Measurements from ENCODE around the gene ZBTB20. TPM values are rescaled to one million over a fixed set of nuclear protein-coding genes. Genes with fewer than 3 reads are reported as not detected.

ZBTB20 gene
- total and polyA plus RNA-seq, 4 donors: 3.1 to 57.4 (median 29.3) TPM

DNA sequence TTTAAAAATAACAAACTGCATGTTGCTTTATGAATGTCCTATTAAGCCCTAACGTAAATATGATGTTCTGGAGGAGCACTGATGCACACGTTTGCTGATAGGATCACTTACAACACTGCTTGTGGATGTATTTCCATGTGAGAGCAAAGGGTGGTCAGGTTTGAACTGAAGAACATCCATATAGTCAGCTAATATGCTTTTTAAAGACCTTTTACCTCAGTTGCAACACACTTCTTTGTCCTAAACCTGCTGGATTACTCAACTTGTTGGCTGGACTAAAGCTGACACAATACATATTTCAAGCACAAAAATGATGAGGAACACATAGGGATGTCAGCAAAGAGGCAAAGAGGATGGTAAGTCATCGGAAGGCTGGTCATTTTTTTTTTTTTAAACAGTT is 666.6 kb downstream of the ZBTB20 start:
- Histone ChIP-seq H3K27ac (ENCODE audit: low read depth, low read length) (no peak overlapping the region), H3K4me3 (ENCODE audit: low read depth, low read length) (no peak overlapping the region), H3K36me3 (ENCODE audit: control insufficient read depth, insufficient read depth, low read length) (no peaks in the 10 kb centered on the region), H3K4me1 (ENCODE audit: control insufficient read depth, insufficient read depth, low read length) (no peaks in the 10 kb centered on the region), H3K27me3 (ENCODE audit: control insufficient read depth, insufficient read depth, low read length) (no peaks in the 10 kb centered on the region), H3K9me3 (ENCODE audit: control insufficient read depth, insufficient read depth, low read length) (no peaks in the 10 kb centered on the region)
- WGBS (ENCODE audit: insufficient coverage): 100% methylated on average over 1 of the region's 3 CpGs
- no peak for DNase-seq (ENCODE audit: low read depth in 4 of 6, low spot score in 6 of 6)

DNA sequence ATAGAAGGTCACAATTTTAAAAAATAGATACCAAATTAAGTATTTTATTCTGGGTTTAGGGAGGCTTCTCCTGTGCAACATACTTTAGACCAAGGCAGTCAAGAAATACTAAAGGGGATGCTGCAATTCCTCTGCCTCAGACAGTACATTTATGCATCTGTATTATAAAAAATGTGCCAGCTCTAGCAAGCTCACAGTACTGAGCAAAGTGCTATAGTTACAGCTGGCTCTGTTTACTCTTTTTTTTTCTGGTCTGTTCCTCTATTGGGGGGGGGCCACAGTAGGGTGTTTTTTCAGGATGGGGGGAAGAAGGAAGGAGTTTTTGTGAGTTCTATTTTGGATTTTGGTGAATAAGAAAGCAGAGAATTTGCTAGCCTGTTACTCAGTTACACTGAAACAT is 668.3 kb downstream of the ZBTB20 start:
- Histone ChIP-seq H3K9me3 (ENCODE audit: control insufficient read depth, insufficient read depth, low read length) (no peaks in the 10 kb centered on the region), H3K27me3 (ENCODE audit: control insufficient read depth, insufficient read depth, low read length) (no peaks in the 10 kb centered on the region), H3K4me1 (ENCODE audit: control insufficient read depth, insufficient read depth, low read length) (no peaks in the 10 kb centered on the region), H3K27ac (ENCODE audit: low read depth, low read length) (no peak overlapping the region), H3K4me3 (ENCODE audit: low read depth, low read length) (no peak overlapping the region), H3K36me3 (ENCODE audit: control insufficient read depth, insufficient read depth, low read length) (no peaks in the 10 kb centered on the region)
- no peak for DNase-seq (ENCODE audit: low read depth in 4 of 6, low spot score in 6 of 6)

DNA sequence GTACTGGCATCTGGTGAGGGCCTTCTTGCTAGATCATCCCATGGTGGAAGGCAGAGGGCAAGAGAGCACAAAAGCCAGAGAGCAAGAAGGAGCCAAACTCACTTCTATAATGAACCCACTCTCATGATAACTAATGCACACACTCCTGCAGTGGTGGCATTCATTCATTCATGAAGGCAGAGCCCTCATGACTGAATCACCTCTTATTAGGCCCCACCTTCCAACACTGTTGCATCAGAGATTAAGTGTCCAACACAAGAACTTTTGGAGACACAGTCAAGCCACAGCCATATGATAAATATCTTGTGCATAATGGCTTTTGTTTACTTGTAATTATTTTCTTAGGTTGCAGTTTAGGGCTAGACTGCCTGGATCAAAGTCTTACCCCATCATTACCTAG is 670.6 kb downstream of the ZBTB20 start:
- DNase-seq (ENCODE audit: low read depth in 4 of 6, low spot score in 6 of 6): no peak
- H3K27ac ChIP-seq (ENCODE audit: low read depth, low read length): no peak overlapping the region

DNA sequence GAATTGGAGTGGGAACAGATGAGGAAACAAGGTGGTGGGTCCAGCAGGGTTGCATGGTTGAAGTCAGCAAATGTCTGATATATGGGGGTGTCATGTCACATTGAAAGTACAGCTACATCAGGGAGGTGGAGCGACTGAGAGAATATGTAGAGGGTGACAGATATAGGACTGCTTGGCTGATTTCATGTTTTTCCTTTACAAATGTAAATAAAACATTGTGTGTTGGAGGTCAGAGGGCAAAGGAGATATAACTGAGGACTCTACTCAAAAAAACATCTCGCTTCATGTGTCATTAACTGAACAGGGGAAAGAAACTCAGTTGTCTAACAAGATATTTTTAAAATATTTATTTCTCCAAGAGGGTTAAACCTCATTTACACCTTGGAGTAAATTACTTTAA is 675.6 kb downstream of the ZBTB20 start:
- no peak overlapping the region for H3K4me3 ChIP-seq (ENCODE audit: low read depth, low read length)
- no peaks in the 10 kb centered on the region for H3K36me3 ChIP-seq (ENCODE audit: control insufficient read depth, insufficient read depth, low read length)
- 100% methylated on average over 1 of the region's 2 CpGs for WGBS (ENCODE audit: insufficient coverage)
- H3K4me1 ChIP-seq (ENCODE audit: control insufficient read depth, insufficient read depth, low read length): no peaks in the 10 kb centered on the region
- H3K9me3 ChIP-seq (ENCODE audit: control insufficient read depth, insufficient read depth, low read length): no peaks in the 10 kb centered on the region
- DNase-seq (ENCODE audit: low read depth in 4 of 6, low spot score in 6 of 6): no peak
- no peaks in the 10 kb centered on the region for H3K27me3 ChIP-seq (ENCODE audit: control insufficient read depth, insufficient read depth, low read length)
- H3K27ac ChIP-seq (ENCODE audit: low read depth, low read length): no peak overlapping the region

More for the DNA sequence above, 670.6 kb downstream of the ZBTB20 start:
- Histone ChIP-seq H3K9me3 (ENCODE audit: control insufficient read depth, insufficient read depth, low read length) (no peaks in the 10 kb centered on the region), H3K4me3 (ENCODE audit: low read depth, low read length) (no peak overlapping the region), H3K4me1 (ENCODE audit: control insufficient read depth, insufficient read depth, low read length) (no peaks in the 10 kb centered on the region), H3K27me3 (ENCODE audit: control insufficient read depth, insufficient read depth, low read length) (no peaks in the 10 kb centered on the region), H3K36me3 (ENCODE audit: control insufficient read depth, insufficient read depth, low read length) (no peaks in the 10 kb centered on the region)

DNA sequence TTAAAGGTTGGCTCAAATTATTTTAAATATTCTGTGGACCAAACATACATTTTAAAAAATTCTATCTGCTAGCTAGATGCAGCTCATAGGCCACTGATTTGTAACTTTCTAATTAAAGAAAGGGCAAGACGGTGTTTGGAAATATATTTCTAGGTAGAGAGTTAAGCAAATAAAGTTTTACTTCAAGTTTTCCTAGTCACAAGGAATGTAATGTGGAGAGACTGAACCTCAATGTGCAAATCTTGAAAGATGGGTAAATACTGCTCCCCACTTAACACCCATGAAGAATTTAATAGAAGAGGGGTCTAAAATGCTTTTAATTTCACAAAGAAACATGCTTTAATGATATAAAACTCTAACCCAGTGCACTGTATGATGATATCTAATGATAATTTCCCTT is 678.0 kb downstream of the ZBTB20 start:
- Histone ChIP-seq H3K4me1 (ENCODE audit: control insufficient read depth, insufficient read depth, low read length) (no peaks in the 10 kb centered on the region), H3K9me3 (ENCODE audit: control insufficient read depth, insufficient read depth, low read length) (no peaks in the 10 kb centered on the region), H3K27ac (ENCODE audit: low read depth, low read length) (no peak overlapping the region), H3K36me3 (ENCODE audit: control insufficient read depth, insufficient read depth, low read length) (no peaks in the 10 kb centered on the region), H3K27me3 (ENCODE audit: control insufficient read depth, insufficient read depth, low read length) (no peaks in the 10 kb centered on the region), H3K4me3 (ENCODE audit: low read depth, low read length) (no peak overlapping the region)
- WGBS (ENCODE audit: insufficient coverage): no CpG with 5 or more reads among the region's 1 CpG
- no peak for DNase-seq (ENCODE audit: low read depth in 4 of 6, low spot score in 6 of 6)

DNA sequence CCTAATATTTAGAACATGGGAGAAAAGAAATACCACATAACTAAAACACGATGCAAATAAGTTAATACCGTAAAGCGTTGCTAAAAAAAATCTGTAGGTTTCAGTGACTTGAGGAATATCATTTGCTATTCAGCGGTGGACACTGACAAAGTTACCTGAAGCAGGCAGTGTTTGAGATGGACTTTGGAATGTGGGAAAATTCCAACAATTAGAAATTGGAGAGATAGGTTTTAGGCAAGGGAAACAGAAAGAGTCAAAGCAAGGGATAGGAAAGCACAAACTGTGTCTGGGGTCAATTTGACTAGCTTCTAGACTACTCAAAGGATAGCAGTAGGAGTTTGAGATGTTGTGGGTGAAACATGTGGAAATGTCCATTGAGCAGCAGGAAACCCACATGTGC is 680.3 kb downstream of the ZBTB20 start:
- Histone ChIP-seq H3K4me3 (ENCODE audit: low read depth, low read length) (no peak overlapping the region), H3K4me1 (ENCODE audit: control insufficient read depth, insufficient read depth, low read length) (no peaks in the 10 kb centered on the region), H3K27ac (ENCODE audit: low read depth, low read length) (no peak overlapping the region), H3K9me3 (ENCODE audit: control insufficient read depth, insufficient read depth, low read length) (no peaks in the 10 kb centered on the region), H3K36me3 (ENCODE audit: control insufficient read depth, insufficient read depth, low read length) (no peaks in the 10 kb centered on the region), H3K27me3 (ENCODE audit: control insufficient read depth, insufficient read depth, low read length) (no peaks in the 10 kb centered on the region)
- 98% methylated on average over 3 of the region's 4 CpGs for WGBS (ENCODE audit: insufficient coverage)
- no peak for DNase-seq (ENCODE audit: low read depth in 4 of 6, low spot score in 6 of 6)

DNA sequence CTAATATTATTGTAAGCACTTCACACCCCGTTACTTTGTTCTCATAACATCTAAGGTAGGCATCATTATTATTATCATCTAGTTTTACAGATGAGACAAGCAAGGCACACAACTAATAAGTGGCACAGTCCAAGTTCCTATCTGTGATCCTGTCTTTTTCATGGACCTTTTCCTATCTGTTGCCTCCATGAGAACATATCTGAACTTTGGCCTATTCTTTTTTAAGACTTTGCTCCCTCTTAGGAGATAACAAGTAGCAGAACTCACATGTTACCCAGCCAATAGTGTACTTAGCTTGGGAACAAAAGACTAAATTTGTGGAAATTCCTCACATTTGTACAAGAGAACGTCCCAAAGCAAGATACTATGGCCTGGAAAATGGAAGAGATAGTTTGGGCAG is 680.8 kb downstream of the ZBTB20 start:
- 100% methylated on average over 1 of the region's 2 CpGs for WGBS (ENCODE audit: insufficient coverage)

DNA sequence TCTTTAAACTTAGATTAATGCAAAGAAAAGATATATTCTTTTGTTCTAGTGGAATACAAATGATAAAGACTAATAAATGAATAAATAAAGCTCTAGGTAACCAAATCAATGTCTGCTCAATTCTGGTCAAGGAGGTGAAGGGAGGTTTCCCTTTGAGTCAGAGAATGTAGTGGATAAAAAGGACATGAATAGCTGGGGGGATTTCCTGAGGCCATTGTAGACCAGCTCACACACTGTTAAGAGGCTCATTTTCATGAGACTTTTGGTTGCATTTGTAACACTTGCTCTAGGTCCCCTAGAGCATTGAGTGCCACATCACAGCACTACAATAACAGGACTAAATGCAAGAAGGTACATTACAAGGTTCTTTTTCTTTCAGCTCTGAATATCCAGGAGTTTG is 682.5 kb downstream of the ZBTB20 start:
- H3K36me3 ChIP-seq (ENCODE audit: control insufficient read depth, insufficient read depth, low read length): no peaks in the 10 kb centered on the region
- DNase-seq (ENCODE audit: low read depth in 4 of 6, low spot score in 6 of 6): no peak
- H3K9me3 ChIP-seq (ENCODE audit: control insufficient read depth, insufficient read depth, low read length): no peaks in the 10 kb centered on the region

More for the DNA sequence above, 680.8 kb downstream of the ZBTB20 start:
- no peaks in the 10 kb centered on the region for H3K36me3 ChIP-seq (ENCODE audit: control insufficient read depth, insufficient read depth, low read length)
- H3K27me3 ChIP-seq (ENCODE audit: control insufficient read depth, insufficient read depth, low read length): no peaks in the 10 kb centered on the region
- H3K4me3 ChIP-seq (ENCODE audit: low read depth, low read length): no peak overlapping the region
- no peaks in the 10 kb centered on the region for H3K9me3 ChIP-seq (ENCODE audit: control insufficient read depth, insufficient read depth, low read length)
- H3K27ac ChIP-seq (ENCODE audit: low read depth, low read length): no peak overlapping the region
- H3K4me1 ChIP-seq (ENCODE audit: control insufficient read depth, insufficient read depth, low read length): no peaks in the 10 kb centered on the region
- DNase-seq (ENCODE audit: low read depth in 4 of 6, low spot score in 6 of 6): no peak

DNA sequence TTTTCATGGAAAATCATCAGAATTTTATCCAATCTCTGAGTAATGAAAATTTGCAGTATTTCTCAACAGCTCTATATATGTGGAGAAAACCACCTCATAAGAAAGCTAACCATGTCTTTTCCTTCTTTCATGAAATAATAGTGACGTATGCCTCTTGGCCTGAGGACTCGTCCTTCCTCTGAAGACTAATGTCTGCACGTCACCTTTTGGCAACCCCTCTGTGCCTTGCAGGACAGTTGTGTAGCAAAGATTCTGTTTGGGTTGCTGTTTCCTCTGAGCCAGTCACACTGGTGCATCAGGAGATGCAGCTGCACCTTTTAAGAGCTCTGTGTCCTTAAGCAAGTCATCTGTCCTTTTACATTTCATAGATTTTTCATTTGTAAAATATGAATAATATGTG is 684.3 kb downstream of the ZBTB20 start:
- H3K27me3 ChIP-seq (ENCODE audit: control insufficient read depth, insufficient read depth, low read length): no peaks in the 10 kb centered on the region
- no peak overlapping the region for H3K4me3 ChIP-seq (ENCODE audit: low read depth, low read length)
- H3K9me3 ChIP-seq (ENCODE audit: control insufficient read depth, insufficient read depth, low read length): no peaks in the 10 kb centered on the region
- H3K4me1 ChIP-seq (ENCODE audit: control insufficient read depth, insufficient read depth, low read length): no peaks in the 10 kb centered on the region
- 92% methylated on average over 3 of the region's 3 CpGs for WGBS (ENCODE audit: insufficient coverage)
- no peak for DNase-seq (ENCODE audit: low read depth in 4 of 6, low spot score in 6 of 6)
- H3K36me3 ChIP-seq (ENCODE audit: control insufficient read depth, insufficient read depth, low read length): no peaks in the 10 kb centered on the region
- no peak overlapping the region for H3K27ac ChIP-seq (ENCODE audit: low read depth, low read length)

More for the DNA sequence above, 682.5 kb downstream of the ZBTB20 start:
- Histone ChIP-seq H3K4me1 (ENCODE audit: control insufficient read depth, insufficient read depth, low read length) (no peaks in the 10 kb centered on the region), H3K4me3 (ENCODE audit: low read depth, low read length) (no peak overlapping the region), H3K27ac (ENCODE audit: low read depth, low read length) (no peak overlapping the region), H3K27me3 (ENCODE audit: control insufficient read depth, insufficient read depth, low read length) (no peaks in the 10 kb centered on the region)

DNA sequence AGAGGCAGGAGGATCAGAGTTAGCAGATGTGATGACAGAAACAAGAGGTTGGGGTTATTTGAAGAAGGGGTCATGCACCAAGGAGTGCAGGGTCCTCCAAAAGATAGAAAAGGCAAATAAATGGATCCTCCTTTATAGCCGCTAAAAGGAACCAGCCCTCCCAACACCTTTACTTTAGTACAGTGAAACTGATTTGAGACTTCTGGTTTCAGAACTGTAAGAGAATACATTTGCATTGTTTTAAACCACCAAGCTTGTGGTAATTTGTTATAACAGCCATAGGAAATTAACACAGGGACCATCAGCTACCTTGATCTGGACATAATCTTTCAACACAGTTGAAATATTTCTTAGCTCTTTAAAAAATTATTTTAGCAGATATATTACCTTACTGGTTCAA is 686.6 kb downstream of the ZBTB20 start:
- no CpG with 5 or more reads among the region's 1 CpG for WGBS (ENCODE audit: insufficient coverage)

More for the DNA sequence above, 686.6 kb downstream of the ZBTB20 start:
- Histone ChIP-seq H3K27me3 (ENCODE audit: control insufficient read depth, insufficient read depth, low read length) (no peaks in the 10 kb centered on the region), H3K4me1 (ENCODE audit: control insufficient read depth, insufficient read depth, low read length) (no peaks in the 10 kb centered on the region), H3K9me3 (ENCODE audit: control insufficient read depth, insufficient read depth, low read length) (no peaks in the 10 kb centered on the region), H3K36me3 (ENCODE audit: control insufficient read depth, insufficient read depth, low read length) (no peaks in the 10 kb centered on the region), H3K4me3 (ENCODE audit: low read depth, low read length) (no peak overlapping the region), H3K27ac (ENCODE audit: low read depth, low read length) (no peak overlapping the region)
- no peak for DNase-seq (ENCODE audit: low read depth in 4 of 6, low spot score in 6 of 6)

Measured in spinal cord (tissue), 10 donors.